ENCODE results near the gene CACHD1. TPM values are rescaled to one million over a fixed set of nuclear protein-coding genes. Genes with fewer than 3 reads are reported as not detected.

The CACHD1 gene
- total RNA-seq, 1 donor from 2014 or later: 5.9 TPM

GRCh38 chr1:64664299-64664698, 194.4 kb downstream of the CACHD1 start:
- no peak for DNase-seq (ENCODE audit: low read depth)
- H3K4me3 ChIP-seq (ENCODE audit: low read depth, low read length): no peak overlapping the region
- no peak for TF ChIP-seq CTCF (conservative IDR thresholded peaks at IDR 0.05; ENCODE audit: low read depth, low read length)

GRCh38 chr1:64669098-64669675, 199.3 kb downstream of the CACHD1 start:
- no peak for TF ChIP-seq CTCF (conservative IDR thresholded peaks at IDR 0.05; ENCODE audit: low read depth, low read length)
- no peak for DNase-seq (ENCODE audit: low read depth)
- H3K4me3 ChIP-seq (ENCODE audit: low read depth, low read length): no peak overlapping the region

GRCh38 chr1:64675718-64676345, 205.9 kb downstream of the CACHD1 start:
- TF ChIP-seq CTCF (conservative IDR thresholded peaks at IDR 0.05; ENCODE audit: low read depth, low read length): peak; percentile 68
- no peak for DNase-seq (ENCODE audit: low read depth)
- H3K4me3 ChIP-seq (ENCODE audit: low read depth, low read length): no peak overlapping the region

GRCh38 chr1:64676386-64676785, 206.5 kb downstream of the CACHD1 start:
- DNase-seq (ENCODE audit: low read depth): no peak
- TF ChIP-seq CTCF (conservative IDR thresholded peaks at IDR 0.05; ENCODE audit: low read depth, low read length): no peak
- H3K4me3 ChIP-seq (ENCODE audit: low read depth, low read length): no peak overlapping the region

- H3K4me3 ChIP-seq (ENCODE audit: low read depth, low read length): no peak overlapping the region
- no peak for TF ChIP-seq CTCF (conservative IDR thresholded peaks at IDR 0.05; ENCODE audit: low read depth, low read length)
- no peak for DNase-seq (ENCODE audit: low read depth)
Measured at GRCh38 chr1:64677532-64677931, 207.6 kb downstream of the CACHD1 start.

- no peak for DNase-seq (ENCODE audit: low read depth)
- TF ChIP-seq CTCF (conservative IDR thresholded peaks at IDR 0.05; ENCODE audit: low read depth, low read length): no peak
- no peak overlapping the region for H3K4me3 ChIP-seq (ENCODE audit: low read depth, low read length)
Measured at GRCh38 chr1:64678366-64678765, 208.4 kb downstream of the CACHD1 start.

- H3K4me3 ChIP-seq (ENCODE audit: low read depth, low read length): no peak overlapping the region
- no peak for TF ChIP-seq CTCF (conservative IDR thresholded peaks at IDR 0.05; ENCODE audit: low read depth, low read length)
- no peak for DNase-seq (ENCODE audit: low read depth)
Measured at GRCh38 chr1:64679177-64679576, 209.2 kb downstream of the CACHD1 start.
